Measurements from ENCODE around the gene HOXC9.

DNA sequence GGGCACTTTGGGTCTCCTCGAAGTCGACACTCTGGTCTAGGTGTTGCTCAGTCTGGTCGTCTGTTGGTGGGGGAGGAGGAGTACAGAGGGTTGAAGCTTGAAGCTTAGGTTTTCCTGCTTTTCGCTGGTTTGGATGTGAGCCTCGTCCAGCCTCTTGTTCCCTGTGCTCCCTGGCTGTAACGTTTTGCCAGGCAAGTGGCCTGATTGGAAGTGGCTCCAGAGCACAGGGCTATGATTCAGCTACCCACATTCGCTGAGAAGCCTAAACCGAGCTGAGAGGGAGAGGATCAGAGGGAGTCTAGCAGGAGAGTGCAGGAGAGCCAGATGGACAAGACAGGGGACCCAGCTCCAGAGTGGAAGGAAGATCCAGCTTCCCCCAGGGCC, 8.9 kb upstream of the HOXC9 start:
- TF ChIP-seq RAD21 (IDR thresholded peaks at IDR 0.05; ENCODE audit: low read length) (no peak), POLR2A (IDR thresholded peaks at IDR 0.05; ENCODE audit: low read depth, low read length) (no peak), CEBPB (IDR thresholded peaks at IDR 0.05; ENCODE audit: low read depth, low read length) (no peak), SMC3 (IDR thresholded peaks at IDR 0.05; ENCODE audit: low read depth, low read length) (no peak), RFX5 (IDR thresholded peaks at IDR 0.05; ENCODE audit: low read depth, low read length) (no peak), MAFK (IDR thresholded peaks at IDR 0.05; ENCODE audit: low read depth, low read length) (no peak)
- TF ChIP-seq, protein P1, sequence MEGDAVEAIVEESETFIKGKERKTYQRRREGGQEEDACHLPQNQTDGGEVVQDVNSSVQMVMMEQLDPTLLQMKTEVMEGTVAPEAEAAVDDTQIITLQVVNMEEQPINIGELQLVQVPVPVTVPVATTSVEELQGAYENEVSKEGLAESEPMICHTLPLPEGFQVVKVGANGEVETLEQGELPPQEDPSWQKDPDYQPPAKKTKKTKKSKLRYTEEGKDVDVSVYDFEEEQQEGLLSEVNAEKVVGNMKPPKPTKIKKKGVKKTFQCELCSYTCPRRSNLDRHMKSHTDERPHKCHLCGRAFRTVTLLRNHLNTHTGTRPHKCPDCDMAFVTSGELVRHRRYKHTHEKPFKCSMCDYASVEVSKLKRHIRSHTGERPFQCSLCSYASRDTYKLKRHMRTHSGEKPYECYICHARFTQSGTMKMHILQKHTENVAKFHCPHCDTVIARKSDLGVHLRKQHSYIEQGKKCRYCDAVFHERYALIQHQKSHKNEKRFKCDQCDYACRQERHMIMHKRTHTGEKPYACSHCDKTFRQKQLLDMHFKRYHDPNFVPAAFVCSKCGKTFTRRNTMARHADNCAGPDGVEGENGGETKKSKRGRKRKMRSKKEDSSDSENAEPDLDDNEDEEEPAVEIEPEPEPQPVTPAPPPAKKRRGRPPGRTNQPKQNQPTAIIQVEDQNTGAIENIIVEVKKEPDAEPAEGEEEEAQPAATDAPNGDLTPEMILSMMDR (conservative IDR thresholded peaks at IDR 0.05; ENCODE audit: low read depth, low read length), result no peak
- TF ChIP-seq, protein P2, sequence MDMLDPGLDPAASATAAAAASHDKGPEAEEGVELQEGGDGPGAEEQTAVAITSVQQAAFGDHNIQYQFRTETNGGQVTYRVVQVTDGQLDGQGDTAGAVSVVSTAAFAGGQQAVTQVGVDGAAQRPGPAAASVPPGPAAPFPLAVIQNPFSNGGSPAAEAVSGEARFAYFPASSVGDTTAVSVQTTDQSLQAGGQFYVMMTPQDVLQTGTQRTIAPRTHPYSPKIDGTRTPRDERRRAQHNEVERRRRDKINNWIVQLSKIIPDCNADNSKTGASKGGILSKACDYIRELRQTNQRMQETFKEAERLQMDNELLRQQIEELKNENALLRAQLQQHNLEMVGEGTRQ (IDR thresholded peaks at IDR 0.05; ENCODE audit: low read depth, low read length), result no peak
- TF ChIP-seq, protein P3, sequence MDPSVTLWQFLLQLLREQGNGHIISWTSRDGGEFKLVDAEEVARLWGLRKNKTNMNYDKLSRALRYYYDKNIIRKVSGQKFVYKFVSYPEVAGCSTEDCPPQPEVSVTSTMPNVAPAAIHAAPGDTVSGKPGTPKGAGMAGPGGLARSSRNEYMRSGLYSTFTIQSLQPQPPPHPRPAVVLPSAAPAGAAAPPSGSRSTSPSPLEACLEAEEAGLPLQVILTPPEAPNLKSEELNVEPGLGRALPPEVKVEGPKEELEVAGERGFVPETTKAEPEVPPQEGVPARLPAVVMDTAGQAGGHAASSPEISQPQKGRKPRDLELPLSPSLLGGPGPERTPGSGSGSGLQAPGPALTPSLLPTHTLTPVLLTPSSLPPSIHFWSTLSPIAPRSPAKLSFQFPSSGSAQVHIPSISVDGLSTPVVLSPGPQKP (IDR thresholded peaks at IDR 0.05; ENCODE audit: borderline replicate concordance, low read depth, low read length), result no peak
